HUES64 (cell line): ENCODE results near the gene FRMD7.
"Not testable (repeated sequence)": the region's sequence is repeated elsewhere in the genome, so short reads cannot be mapped to it uniquely, and the experiment has no call there.

Source experiments
- H3K27ac ChIP-seq: 2 replicates; pipeline ENCODE4 v1.7.0; 2013; ENCODE audit warnings: low read depth, low read length, inconsistent platforms
- H3K27me3 ChIP-seq: 2 replicates; pipeline ENCODE4 v1.6.1; 2013; ENCODE audit warnings: mild to moderate bottlenecking, low read length; ENCODE audit not compliant: insufficient read depth
- H3K36me3 ChIP-seq: 2 replicates; pipeline ENCODE4 v1.6.1; 2013; ENCODE audit warnings: mild to moderate bottlenecking, low read length; ENCODE audit not compliant: insufficient read depth
- H3K4me1 ChIP-seq: 2 replicates; pipeline ENCODE4 v1.6.1; 2013; ENCODE audit warnings: mild to moderate bottlenecking, low read length, moderate library complexity; ENCODE audit not compliant: insufficient read depth
- H3K4me3 ChIP-seq: 2 replicates; pipeline ENCODE4 v1.5.1; 2013; ENCODE audit warnings: mild to moderate bottlenecking, low read length, moderate library complexity
- H3K9ac ChIP-seq: 2 replicates; pipeline ENCODE4 v1.6.1; 2013; ENCODE audit warnings: mild to moderate bottlenecking, low read depth, low read length
- H3K9me3 ChIP-seq: 2 replicates; pipeline ENCODE4 v1.6.1; 2013; ENCODE audit warnings: low read depth, low read length; ENCODE audit not compliant: insufficient read depth
- WGBS: fragments of 150-250, 120-280 bp; methylation state at CpG from one replicate; pipeline ENCODE4 v1.1.7; 2013; ENCODE audit warnings: missing lambda C conversion rate; 5-methylcytosine and 5-hydroxymethylcytosine counted together

FRMD7 gene

GRCh38 chrX:132063334-132063733 lies 64.5 kb downstream of the FRMD7 start:
- no peak overlapping the region for H3K4me3 ChIP-seq
- WGBS = 88% methylated on average over 1 of the region's 3 CpGs
- no peaks in the 10 kb centered on the region for H3K4me1 ChIP-seq
- H3K27ac ChIP-seq = no peak overlapping the region
- no peaks in the 10 kb centered on the region for H3K9me3 ChIP-seq
- H3K27me3 ChIP-seq = no peaks in the 10 kb centered on the region
- no peak overlapping the region for H3K9ac ChIP-seq
- H3K36me3 ChIP-seq = peaks cover 47% of the 10 kb centered on the region

GRCh38 chrX:132059973-132060540 lies 67.8 kb downstream of the FRMD7 start:
- H3K9ac ChIP-seq = no peak overlapping the region
- H3K36me3 ChIP-seq = peaks cover 37% of the 10 kb centered on the region
- no peaks in the 10 kb centered on the region for H3K4me1 ChIP-seq
- H3K27ac ChIP-seq = no peak overlapping the region
- 80% methylated on average over 2 of the region's 2 CpGs for WGBS
- no peak overlapping the region for H3K4me3 ChIP-seq
- no peaks in the 10 kb centered on the region for H3K27me3 ChIP-seq
- H3K9me3 ChIP-seq = no peaks in the 10 kb centered on the region

- no CpG with 5 or more reads among the region's 2 CpGs for WGBS
- no peaks in the 10 kb centered on the region for H3K9me3 ChIP-seq
- H3K27ac ChIP-seq = no peak overlapping the region
- peaks cover 38% of the 10 kb centered on the region for H3K36me3 ChIP-seq
- no peak overlapping the region for H3K4me3 ChIP-seq
- no peaks in the 10 kb centered on the region for H3K27me3 ChIP-seq
- no peaks in the 10 kb centered on the region for H3K4me1 ChIP-seq
- no peak overlapping the region for H3K9ac ChIP-seq
Observed at GRCh38 chrX:132058975-132059374, 68.8 kb downstream of the FRMD7 start.

GRCh38 chrX:132058050-132058449 lies 69.8 kb downstream of the FRMD7 start:
- Histone ChIP-seq H3K27ac (no peak overlapping the region), H3K9me3 (no peaks in the 10 kb centered on the region), H3K27me3 (no peaks in the 10 kb centered on the region), H3K36me3 (peaks cover 29% of the 10 kb centered on the region), H3K4me3 (no peak overlapping the region), H3K4me1 (no peaks in the 10 kb centered on the region), H3K9ac (no peak overlapping the region)
- WGBS = 100% methylated on average over 1 of the region's 4 CpGs

GRCh38 chrX:132051778-132052177 lies 76.0 kb downstream of the FRMD7 start:
- H3K27me3 ChIP-seq, H3K9me3 ChIP-seq, H3K4me3 ChIP-seq, H3K27ac ChIP-seq, H3K9ac ChIP-seq, H3K4me1 ChIP-seq: not testable (repeated sequence)
- peaks cover 16% of the 10 kb centered on the region for H3K36me3 ChIP-seq

- Histone ChIP-seq H3K27me3 (no peaks in the 10 kb centered on the region), H3K9me3 (no peaks in the 10 kb centered on the region), H3K9ac (no peak overlapping the region), H3K36me3 (peaks cover 6% of the 10 kb centered on the region; the same call in 1 of the 2 replicates), H3K27ac (no peak overlapping the region), H3K4me1 (peaks cover 42% of the 10 kb centered on the region), H3K4me3 (no peak overlapping the region)
- WGBS = 66% methylated on average over 2 of the region's 2 CpGs
Observed at GRCh38 chrX:132046533-132046932, 81.3 kb downstream of the FRMD7 start.

GRCh38 chrX:132045456-132045855 lies 82.4 kb downstream of the FRMD7 start:
- Histone ChIP-seq H3K4me1 (peaks cover 53% of the 10 kb centered on the region), H3K9ac (no peak overlapping the region), H3K36me3 (peaks cover 6% of the 10 kb centered on the region; the same call in 1 of the 2 replicates), H3K27ac (peak overlapping the region; percentile 7; the same call in 1 of the 2 replicates), H3K27me3 (no peaks in the 10 kb centered on the region), H3K4me3 (no peak overlapping the region), H3K9me3 (no peaks in the 10 kb centered on the region)
- WGBS = 69% methylated on average over 2 of the region's 2 CpGs

- H3K27me3 ChIP-seq = no peaks in the 10 kb centered on the region
- no peak overlapping the region for H3K4me3 ChIP-seq
- H3K4me1 ChIP-seq = peaks cover 58% of the 10 kb centered on the region
- no peak overlapping the region for H3K9ac ChIP-seq
- H3K9me3 ChIP-seq = no peaks in the 10 kb centered on the region
- peaks cover 6% of the 10 kb centered on the region; the same call in 1 of the 2 replicates for H3K36me3 ChIP-seq
- H3K27ac ChIP-seq = peak overlapping the region; percentile 7; the same call in 1 of the 2 replicates
- WGBS = 92% methylated on average over 4 of the region's 4 CpGs
Observed at GRCh38 chrX:132044953-132045352, 82.9 kb downstream of the FRMD7 start.

- H3K27me3 ChIP-seq = no peaks in the 10 kb centered on the region
- peak overlapping the region; percentile 35; the same call in 1 of the 2 replicates for H3K27ac ChIP-seq
- WGBS = 48% methylated on average over 2 of the region's 2 CpGs
- H3K9me3 ChIP-seq = no peaks in the 10 kb centered on the region
- H3K36me3 ChIP-seq = peaks cover 6% of the 10 kb centered on the region; the same call in 1 of the 2 replicates
- no peak overlapping the region for H3K4me3 ChIP-seq
- peaks cover 66% of the 10 kb centered on the region for H3K4me1 ChIP-seq
- no peak overlapping the region for H3K9ac ChIP-seq
Observed at GRCh38 chrX:132043977-132044376, 83.8 kb downstream of the FRMD7 start.

- Histone ChIP-seq H3K27me3 (no peaks in the 10 kb centered on the region), H3K4me1 (peaks cover 85% of the 10 kb centered on the region), H3K36me3 (no peaks in the 10 kb centered on the region), H3K27ac (no peak overlapping the region), H3K4me3 (no peak overlapping the region), H3K9me3 (no peaks in the 10 kb centered on the region), H3K9ac (no peak overlapping the region)
- 59% methylated on average over 4 of the region's 4 CpGs for WGBS
Observed at GRCh38 chrX:132041015-132041414, 86.8 kb downstream of the FRMD7 start.

- Histone ChIP-seq H3K27me3 (no peaks in the 10 kb centered on the region), H3K27ac (no peak overlapping the region), H3K9me3 (no peaks in the 10 kb centered on the region), H3K9ac (no peak overlapping the region), H3K4me1 (peaks cover 78% of the 10 kb centered on the region), H3K36me3 (no peaks in the 10 kb centered on the region), H3K4me3 (no peak overlapping the region)
- WGBS = 83% methylated on average over 1 of the region's 2 CpGs
Observed at GRCh38 chrX:132040066-132040465, 87.8 kb downstream of the FRMD7 start.

- no peaks in the 10 kb centered on the region for H3K9me3 ChIP-seq
- H3K36me3 ChIP-seq = no peaks in the 10 kb centered on the region
- no peak overlapping the region for H3K9ac ChIP-seq
- no peak overlapping the region for H3K27ac ChIP-seq
- peaks cover 63% of the 10 kb centered on the region for H3K4me1 ChIP-seq
- H3K27me3 ChIP-seq = no peaks in the 10 kb centered on the region
- H3K4me3 ChIP-seq = no peak overlapping the region
- 75% methylated on average over 3 of the region's 5 CpGs for WGBS
Observed at GRCh38 chrX:132037479-132037993, 90.3 kb downstream of the FRMD7 start.
